IMR-90 (cell line): Measurements from ENCODE around the gene RHOBTB3. TPM values are rescaled to one million over a fixed set of nuclear protein-coding genes. Genes with fewer than 3 reads are reported as not detected.

Source experiments
- ATAC-seq: fragments of 200-7000 bp; cut with Tn5 transposase; 2 replicates; pipeline ENCODE4 v1.9.1; 2020; ENCODE audit warnings: low read depth, mild to moderate bottlenecking, moderate library complexity
- BruUV-seq: library from RNA; stranded (reverse); fragments of 400-500 nt; replicated peaks from 2 replicates; lab custom pipeline; 2021; lab: Mats Ljungman, UMichigan
- CTCF ChIA-PET: fragments of 300-600 bp; formaldehyde crosslinking; extraction: SDS; loops from one replicate; lab custom pipeline; 2021; ENCODE audit warnings: antibody characterized with exemption; lab: Yijun Ruan, JAX
- POLR2A ChIA-PET: fragments of 300-600 bp; sonication (Branson Sonifier 250); formaldehyde crosslinking; loops from one replicate; lab custom pipeline; 2022; ENCODE audit warnings: antibody characterized with exemption; ENCODE audit not compliant: unreplicated experiment; lab: Charles Lee
- DNase-seq: peaks from one replicate; pipeline ENCODE4 v3.0.0; 2013
- H2AFZ ChIP-seq: replicated peaks from 2 replicates; pipeline ENCODE3; 2013; ENCODE audit warnings: low read length, mild to moderate bottlenecking; ENCODE audit not compliant: poor library complexity
- H2AK5ac ChIP-seq: 2 replicates; pipeline ENCODE4 v1.6.1; 2013; ENCODE audit warnings: low read depth, low read length, inconsistent platforms
- H2AK9ac ChIP-seq: replicated peaks from 2 replicates; pipeline ENCODE3; 2013; ENCODE audit warnings: mild to moderate bottlenecking, low read depth, low read length, moderate library complexity; ENCODE audit not compliant: poor library complexity
- H2BK120ac ChIP-seq: 2 replicates; pipeline ENCODE4 v1.6.1; 2013; ENCODE audit warnings: low read depth, low read length, inconsistent platforms
- H2BK15ac ChIP-seq: 3 replicates; pipeline ENCODE4 v1.6.1; 2013; ENCODE audit warnings: low read depth, low read length, inconsistent platforms
- H2BK20ac ChIP-seq: 2 replicates; pipeline ENCODE4 v1.6.1; 2013; ENCODE audit warnings: low read depth, mild to moderate bottlenecking, inconsistent platforms, low read length, moderate library complexity
- H2BK5ac ChIP-seq: 2 replicates; pipeline ENCODE4 v1.6.1; 2013; ENCODE audit warnings: mild to moderate bottlenecking, low read depth, low read length, inconsistent platforms; ENCODE audit not compliant: poor library complexity, severe bottlenecking
- H3K14ac ChIP-seq: replicated peaks from 2 replicates; pipeline ENCODE4 v1.6.1; 2013; ENCODE audit warnings: low read depth, low read length, inconsistent platforms
- H3K18ac ChIP-seq: 2 replicates; pipeline ENCODE4 v1.6.1; 2013; ENCODE audit warnings: low read depth, low read length, control low read depth
- H3K23ac ChIP-seq: 2 replicates; pipeline ENCODE4 v1.6.1; 2013; ENCODE audit warnings: low read depth, low read length, inconsistent platforms
- H3K27ac ChIP-seq: 2 replicates; pipeline ENCODE4 v1.5.1; 2013; ENCODE audit warnings: mild to moderate bottlenecking, control low read depth, low read length; ENCODE audit not compliant: insufficient read depth
- H3K27me3 ChIP-seq: 2 replicates; pipeline ENCODE4 v1.6.1; 2013; ENCODE audit warnings: low read length; ENCODE audit not compliant: control insufficient read depth, insufficient read depth
- H3K36me3 ChIP-seq: 2 replicates; pipeline ENCODE4 v1.6.1; 2013; ENCODE audit warnings: low read length, mixed read lengths; ENCODE audit not compliant: control insufficient read depth, insufficient read depth
- H3K4ac ChIP-seq: 2 replicates; pipeline ENCODE4 v1.6.1; 2013; ENCODE audit warnings: low read depth, low read length, inconsistent platforms
- H3K4me1 ChIP-seq: 2 replicates; pipeline ENCODE4 v1.6.1; 2013; ENCODE audit warnings: low read length, mixed read lengths; ENCODE audit not compliant: control insufficient read depth, insufficient read depth
- H3K4me2 ChIP-seq: 2 replicates; pipeline ENCODE4 v1.6.1; 2013; ENCODE audit warnings: low read depth, mild to moderate bottlenecking, control low read depth, low read length, moderate library complexity
- H3K4me3 ChIP-seq: 2 replicates; pipeline ENCODE4 v1.5.1; 2013; ENCODE audit warnings: low read depth, mild to moderate bottlenecking, control low read depth, low read length, moderate library complexity; ENCODE audit not compliant: insufficient read depth
- H3K56ac ChIP-seq: 2 replicates; pipeline ENCODE4 v1.6.1; 2013; ENCODE audit warnings: low read length, inconsistent platforms; ENCODE audit not compliant: insufficient read depth; ENCODE audit errors: extremely low read depth
- H3K79me1 ChIP-seq, 2 experiments: 2 replicates each; pipeline ENCODE4 v1.6.1; 2013; ENCODE audit warnings: low read length in 2 of 2, inconsistent platforms in 1 of 2, low read depth in 1 of 2
- H3K9ac ChIP-seq: 2 replicates; pipeline ENCODE4 v1.6.1; 2013; ENCODE audit warnings: low read depth, low read length, control low read depth
- H3K9me1 ChIP-seq: 2 replicates; pipeline ENCODE4 v1.6.1; 2013; ENCODE audit warnings: low read length, inconsistent platforms; ENCODE audit not compliant: insufficient read depth
- H3K9me3 ChIP-seq: 2 replicates; pipeline ENCODE4 v1.6.1; 2013; ENCODE audit warnings: low read length; ENCODE audit not compliant: control insufficient read depth, insufficient read depth
- H4K20me1 ChIP-seq: 2 replicates; pipeline ENCODE4 v1.6.1; 2013; ENCODE audit warnings: low read length, inconsistent platforms; ENCODE audit not compliant: insufficient read depth
- H4K5ac ChIP-seq: 2 replicates; pipeline ENCODE4 v1.6.1; 2013; ENCODE audit warnings: mild to moderate bottlenecking, low read depth, low read length, control low read depth
- H4K8ac ChIP-seq, 2 experiments: 2 replicates each; pipeline ENCODE4 v1.6.1; 2013; ENCODE audit warnings: low read depth in 2 of 2, low read length in 2 of 2, control low read depth in 1 of 2, inconsistent platforms in 1 of 2
- H4K91ac ChIP-seq: 2 replicates; pipeline ENCODE4 v1.6.1; 2013; ENCODE audit warnings: low read depth, low read length, inconsistent platforms; ENCODE audit not compliant: insufficient read depth
- BHLHE40 ChIP-seq: fragments of 150-350 bp; IDR thresholded peaks from 2 replicates; pipeline ENCODE4 v1.6.1; 2016; ENCODE audit warnings: mild to moderate bottlenecking, low read depth, low read length
- CEBPB ChIP-seq: IDR thresholded peaks from 2 replicates; pipeline ENCODE4 v1.6.1; 2012; ENCODE audit warnings: low read depth, low read length, improper control_type of control experiment
- CHD1 ChIP-seq: IDR thresholded peaks from 2 replicates; pipeline ENCODE4 v1.6.1; 2012; ENCODE audit warnings: low read depth, low read length, improper control_type of control experiment
- MXI1 ChIP-seq: IDR thresholded peaks from 2 replicates; pipeline ENCODE4 v1.6.1; 2012; ENCODE audit warnings: low read depth, mild to moderate bottlenecking, low read length, moderate library complexity, borderline replicate concordance
- NFE2L2 ChIP-seq: fragments of 150-350 bp; IDR thresholded peaks from 2 replicates; pipeline ENCODE4 v1.6.1; 2016; ENCODE audit warnings: low read depth, mild to moderate bottlenecking, low read length
- POLR2A ChIP-seq: IDR thresholded peaks from 2 replicates; pipeline ENCODE4 v1.6.1; 2012; ENCODE audit warnings: mild to moderate bottlenecking, low read depth, low read length
- RCOR1 ChIP-seq: IDR thresholded peaks from 2 replicates; pipeline ENCODE4 v1.6.1; 2012; ENCODE audit warnings: mild to moderate bottlenecking, low read length, improper control_type of control experiment; ENCODE audit not compliant: insufficient replicate concordance
- RFX5 ChIP-seq: IDR thresholded peaks from 2 replicates; pipeline ENCODE4 v1.8.0; 2012; ENCODE audit warnings: low read depth, mild to moderate bottlenecking, low read length, moderate library complexity
- SMC3 ChIP-seq: fragments of 150-350 bp; IDR thresholded peaks from 2 replicates; pipeline ENCODE4 v1.6.1; 2016; ENCODE audit warnings: low read depth, mild to moderate bottlenecking, antibody characterized with exemption, low read length, moderate library complexity
- WGBS, 2 experiments: methylation state at CpG; one replicate each; pipeline versions ENCODE4 v1.1.5 to v1.1.7; 2013; ENCODE audit warnings: missing lambda C conversion rate in 2 of 2; ENCODE audit not compliant: insufficient read length in 1 of 2; ENCODE audit errors: extremely low coverage in 2 of 2; 5-methylcytosine and 5-hydroxymethylcytosine counted together
- dilution Hi-C: fragments of 300-500 bp; cut with HindIII; formaldehyde crosslinking; loops from one replicate; pipeline ENCODE4 v1.14.3; 2018; ENCODE audit warnings: low sequenced_read_pairs; ENCODE audit not compliant: unreplicated experiment
- in situ Hi-C: fragments of 300-500 bp; cut with MboI; formaldehyde crosslinking; loops from 3 replicates; pipeline ENCODE4 v1.14.3; 2019; ENCODE audit warnings: low sequenced_read_pairs, inconsistent platforms, mixed read lengths
- intact Hi-C: fragments of 100-400 bp; cut with micrococcal nuclease; formaldehyde crosslinking; loops from 2 replicates; pipeline ENCODE4 v1.10.0; 2022
- polyA plus RNA-seq, 3 experiments: library from polyadenylated mRNA; depleted of rRNA; stranded (reverse); fragments of >200 nt; gene quantifications; 2 replicates each; pipeline ENCODE4 v1.2.3, GENCODE V29; 2012; ENCODE audit warnings: low replicate concordance in 1 of 3
- total RNA-seq: library from RNA; depleted of rRNA; stranded (reverse); fragments of >200 nt; gene quantifications from 2 replicates; pipeline ENCODE4 v1.2.3, GENCODE V29; 2012
- TF ChIP-seq, protein P1 (sequence below): fragments of 150-350 bp; IDR thresholded peaks from 2 replicates; pipeline ENCODE4 v1.6.1; 2017; ENCODE audit warnings: mild to moderate bottlenecking, antibody characterized with exemption, low read length, low read depth
- TF ChIP-seq, protein P2 (sequence below): fragments of 150-350 bp; IDR thresholded peaks from 2 replicates; pipeline ENCODE4 v1.6.1; 2016; ENCODE audit warnings: low read depth, mild to moderate bottlenecking, low read length, moderate library complexity, borderline replicate concordance

Gene RHOBTB3
- total and polyA plus RNA-seq, 2 of the 4 experiments (the other 2 are of a cell fraction): 117 to 447 TPM

DNA sequence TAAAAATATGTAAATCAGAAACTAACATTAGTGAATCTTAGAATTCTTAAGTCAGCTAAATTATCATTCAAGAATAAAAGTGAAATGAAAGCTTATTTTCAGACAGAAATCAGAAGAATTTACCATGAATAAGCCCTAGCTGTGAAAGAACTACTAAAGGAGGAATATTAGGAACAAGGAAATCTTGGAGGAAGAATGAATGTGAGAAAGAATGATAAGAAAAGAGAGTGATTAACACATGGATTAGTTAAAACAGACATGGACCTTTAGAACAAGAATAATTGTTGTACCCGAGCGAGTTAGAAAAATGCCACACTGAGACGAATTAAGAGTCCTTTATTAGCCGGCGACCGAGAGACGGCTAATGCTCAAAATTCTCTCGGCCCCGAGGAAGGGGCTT, 24.1 kb upstream of the RHOBTB3 start:
- intact Hi-C loops: no loop called here
- no peaks in the 10 kb centered on the region for H3K27me3 ChIP-seq
- H2BK20ac ChIP-seq: no peak overlapping the region
- H2BK120ac ChIP-seq: no peak overlapping the region
- H3K14ac ChIP-seq: no peak overlapping the region
- no peak overlapping the region for H3K27ac ChIP-seq
- H3K18ac ChIP-seq: no peak overlapping the region
- dilution Hi-C loops: no loop called here
- H4K5ac ChIP-seq: no peak overlapping the region
- no peak overlapping the region for H3K4ac ChIP-seq
- H3K9me1 ChIP-seq: no peaks in the 10 kb centered on the region; the same call in 1 of the 2 replicates
- no peak overlapping the region for H4K8ac ChIP-seq
- ATAC-seq: no peak
- H4K91ac ChIP-seq: no peak overlapping the region
- H3K4me1 ChIP-seq: no peaks in the 10 kb centered on the region; the same call in 1 of the 2 replicates
- no peaks in the 10 kb centered on the region; a peak in 1 of 4 replicates for H3K79me1 ChIP-seq
- H3K4me2 ChIP-seq: no peak overlapping the region
- H3K23ac ChIP-seq: no peak overlapping the region
- no peak for TF ChIP-seq RFX5
- TF ChIP-seq CHD1: no peak
- no peak for TF ChIP-seq SMC3
- TF ChIP-seq, protein P1, sequence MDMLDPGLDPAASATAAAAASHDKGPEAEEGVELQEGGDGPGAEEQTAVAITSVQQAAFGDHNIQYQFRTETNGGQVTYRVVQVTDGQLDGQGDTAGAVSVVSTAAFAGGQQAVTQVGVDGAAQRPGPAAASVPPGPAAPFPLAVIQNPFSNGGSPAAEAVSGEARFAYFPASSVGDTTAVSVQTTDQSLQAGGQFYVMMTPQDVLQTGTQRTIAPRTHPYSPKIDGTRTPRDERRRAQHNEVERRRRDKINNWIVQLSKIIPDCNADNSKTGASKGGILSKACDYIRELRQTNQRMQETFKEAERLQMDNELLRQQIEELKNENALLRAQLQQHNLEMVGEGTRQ: no peak
- no peak for TF ChIP-seq NFE2L2
- TF ChIP-seq CEBPB: no peak
- TF ChIP-seq, protein P2, sequence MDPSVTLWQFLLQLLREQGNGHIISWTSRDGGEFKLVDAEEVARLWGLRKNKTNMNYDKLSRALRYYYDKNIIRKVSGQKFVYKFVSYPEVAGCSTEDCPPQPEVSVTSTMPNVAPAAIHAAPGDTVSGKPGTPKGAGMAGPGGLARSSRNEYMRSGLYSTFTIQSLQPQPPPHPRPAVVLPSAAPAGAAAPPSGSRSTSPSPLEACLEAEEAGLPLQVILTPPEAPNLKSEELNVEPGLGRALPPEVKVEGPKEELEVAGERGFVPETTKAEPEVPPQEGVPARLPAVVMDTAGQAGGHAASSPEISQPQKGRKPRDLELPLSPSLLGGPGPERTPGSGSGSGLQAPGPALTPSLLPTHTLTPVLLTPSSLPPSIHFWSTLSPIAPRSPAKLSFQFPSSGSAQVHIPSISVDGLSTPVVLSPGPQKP: no peak
- TF ChIP-seq BHLHE40: no peak
- no peak for TF ChIP-seq RCOR1
- no peak for TF ChIP-seq POLR2A
- TF ChIP-seq MXI1: no peak
- no peak overlapping the region for H2AK9ac ChIP-seq
- no peaks in the 10 kb centered on the region for H4K20me1 ChIP-seq
- no peak overlapping the region for H2BK5ac ChIP-seq
- POLR2A ChIA-PET: no interaction called here
- no peak overlapping the region for H3K56ac ChIP-seq
- no peak overlapping the region for H3K4me3 ChIP-seq
- WGBS, 2 experiments: 74% methylated on average over 3 of the region's 9 CpGs; no CpG with 5 or more reads in 1 of the 2 experiments
- no peaks in the 10 kb centered on the region for H3K9me3 ChIP-seq
- no peak overlapping the region for H2AK5ac ChIP-seq
- BruUV-seq: no TSS peak
- in situ Hi-C loops: no loop called here
- H3K36me3 ChIP-seq: no peaks in the 10 kb centered on the region
- no peak overlapping the region for H3K9ac ChIP-seq
- DNase-seq: no peak
- H2AFZ ChIP-seq: no peak overlapping the region
- CTCF ChIA-PET: no interaction called here
- no peak overlapping the region for H2BK15ac ChIP-seq
